T-helper 9 cell (primary cell): ENCODE results near the gene SLCO4C1.

ENCODE experiments used
- DNase-seq: peaks from one replicate; pipeline ENCODE4 v3.0.0-alpha.2; 2020

SLCO4C1 gene

GRCh38 chr5:102270036-102270435 lies 26.0 kb downstream of the SLCO4C1 start:
- no peak for DNase-seq

GRCh38 chr5:102262688-102263087 lies 33.4 kb downstream of the SLCO4C1 start:
- no peak for DNase-seq

- no peak for DNase-seq
These were observed 46.7 kb downstream of the SLCO4C1 start for GRCh38 chr5:102249381-102249780.

GRCh38 chr5:102243213-102243612 lies 52.9 kb downstream of the SLCO4C1 start:
- DNase-seq, result no peak

GRCh38 chr5:102241809-102242421 lies 54.2 kb downstream of the SLCO4C1 start:
- DNase-seq, result no peak

- DNase-seq, result no peak
These were observed 64.1 kb downstream of the SLCO4C1 start for GRCh38 chr5:102231693-102232619.

GRCh38 chr5:102229685-102230084 lies 66.4 kb downstream of the SLCO4C1 start:
- DNase-seq, result no peak

- no peak for DNase-seq
These were observed 69.8 kb downstream of the SLCO4C1 start for GRCh38 chr5:102226321-102226720.

- DNase-seq, result no peak
These were observed 72.3 kb downstream of the SLCO4C1 start for GRCh38 chr5:102223542-102224477.

GRCh38 chr5:102222772-102223171 lies 73.3 kb downstream of the SLCO4C1 start:
- DNase-seq, result no peak

GRCh38 chr5:102221949-102222348 lies 74.1 kb downstream of the SLCO4C1 start:
- no peak for DNase-seq

- no peak for DNase-seq
These were observed 77.9 kb downstream of the SLCO4C1 start for GRCh38 chr5:102218159-102218558.

- no peak for DNase-seq
These were observed 79.4 kb downstream of the SLCO4C1 start for GRCh38 chr5:102216678-102217077.

- no peak for DNase-seq
These were observed 84.9 kb downstream of the SLCO4C1 start for GRCh38 chr5:102211165-102211564.

GRCh38 chr5:102200861-102201260 lies 95.2 kb downstream of the SLCO4C1 start:
- DNase-seq, result no peak

- DNase-seq, result no peak
These were observed 99.6 kb downstream of the SLCO4C1 start for GRCh38 chr5:102196481-102196880.
